GM12878 (cell line): ENCODE measurements around the gene PGAP6. TPM values are rescaled to one million over a fixed set of nuclear protein-coding genes. Genes with fewer than 3 reads are reported as not detected.
"Not testable (repeated sequence)": the region's sequence is repeated elsewhere in the genome, so short reads cannot be mapped to it uniquely, and the experiment has no call there.

Experiments
- ATAC-seq: fragments of 200-7000 bp; cut with Tn5 transposase; 3 replicates; pipeline ENCODE4 v1.9.1; 2020; ENCODE audit warnings: mild to moderate bottlenecking, moderate library complexity
- BruUV-seq: library from RNA; stranded (reverse); fragments of 400-500 nt; replicated peaks from 2 replicates; lab custom pipeline; 2021; lab: Mats Ljungman, UMichigan
- CTCF ChIA-PET: fragments of 300-600 bp; sonication (Branson Sonifier 250); formaldehyde crosslinking; extraction: SDS; loops from one replicate; lab custom pipeline; 2021; ENCODE audit warnings: inconsistent platforms; lab: Yijun Ruan, JAX
- POLR2A ChIA-PET: fragments of 350-600 bp; formaldehyde crosslinking; extraction: SDS; loops from one replicate; lab custom pipeline; 2021; ENCODE audit warnings: inconsistent platforms; lab: Charles Lee
- RAD21 ChIA-PET: fragments of 300-600 bp; sonication (Branson Sonifier 250); formaldehyde crosslinking; loops from one replicate; lab custom pipeline; 2023; ENCODE audit warnings: antibody characterized with exemption; ENCODE audit not compliant: unreplicated experiment; lab: Charles Lee
- SMC1A ChIA-PET: fragments of 300-600 bp; sonication (Branson Sonifier 250); formaldehyde crosslinking; loops from one replicate; lab custom pipeline; 2023; ENCODE audit not compliant: unreplicated experiment, uncharacterized antibody; lab: Charles Lee
- DNase-seq: peaks from one replicate; pipeline ENCODE4 v3.0.0-alpha.2; 2011; ENCODE audit warnings: low read depth, low spot score
- FAIRE-seq: peaks from 3 replicates; lab custom pipeline; 2011; peaks lifted over from hg19 to GRCh38; lab: Jason Lieb, UNC
- H2AFZ ChIP-seq: 2 replicates; pipeline ENCODE4 v1.6.0; 2011; ENCODE audit warnings: low read depth, low read length, control low read depth; ENCODE audit not compliant: control insufficient read depth
- H3K27ac ChIP-seq: 2 replicates; pipeline ENCODE4 v1.5.1; 2011; ENCODE audit warnings: control low read depth; ENCODE audit not compliant: control insufficient read depth, insufficient read depth
- H3K27me3 ChIP-seq, 2 experiments: replicated peaks in 1 of 2; 2 replicates each; pipeline versions ENCODE4 v1.6.0 to v1.6.1; 2011; ENCODE audit warnings: low read length in 1 of 2; ENCODE audit not compliant: control insufficient read depth in 2 of 2, insufficient read depth in 2 of 2
- H3K36me3 ChIP-seq, 2 experiments: 2 replicates each; pipeline ENCODE4 v1.5.1; 2011; ENCODE audit warnings: low read length in 1 of 2; ENCODE audit not compliant: control insufficient read depth in 2 of 2, insufficient read depth in 2 of 2
- H3K4me1 ChIP-seq: 2 replicates; pipeline ENCODE4 v1.6.1; 2011; ENCODE audit warnings: mild to moderate bottlenecking, low read length, moderate library complexity, mixed read lengths; ENCODE audit not compliant: control insufficient read depth, insufficient read depth
- H3K4me2 ChIP-seq: 2 replicates; pipeline ENCODE4 v1.6.0; 2011; ENCODE audit warnings: control low read depth; ENCODE audit not compliant: control insufficient read depth, insufficient read depth
- H3K4me3 ChIP-seq: fragments of 200-600 bp; sonication (generic); 2 replicates; pipeline ENCODE4 v1.5.1; 2016
- H3K79me2 ChIP-seq: 2 replicates; pipeline ENCODE4 v1.6.0; 2011; ENCODE audit warnings: low read length; ENCODE audit not compliant: control insufficient read depth, insufficient read depth
- H3K9ac ChIP-seq: 2 replicates; pipeline ENCODE4 v1.8.0; 2011; ENCODE audit warnings: low read length, control low read depth, mixed read lengths; ENCODE audit not compliant: control insufficient read depth, insufficient read depth
- H3K9me3 ChIP-seq: replicated peaks from 3 replicates; pipeline ENCODE4 v1.5.1; 2011; ENCODE audit warnings: mild to moderate bottlenecking, low read length; ENCODE audit not compliant: control insufficient read depth, insufficient read depth
- H4K20me1 ChIP-seq: 2 replicates; pipeline ENCODE4 v1.6.0; 2011; ENCODE audit not compliant: control insufficient read depth, insufficient read depth
- CBX5 ChIP-seq: sonication (generic); IDR thresholded peaks from 2 replicates; pipeline ENCODE4 v1.6.1; 2016; ENCODE audit warnings: low read depth, moderate library complexity, mild to moderate bottlenecking, inconsistent platforms
- ELK1 ChIP-seq: IDR thresholded peaks from 2 replicates; pipeline ENCODE4 v1.6.1; 2012; ENCODE audit warnings: low read depth, low read length, improper control_type of control experiment
- FOXM1 ChIP-seq: IDR thresholded peaks from 2 replicates; pipeline ENCODE4 v1.6.1; 2012; ENCODE audit warnings: low read depth, mild to moderate bottlenecking, inconsistent platforms, low read length, moderate library complexity
- IRF4 ChIP-seq: IDR thresholded peaks from 2 replicates; pipeline ENCODE4 v1.6.1; 2011; ENCODE audit warnings: low read depth, low read length
- KDM1A ChIP-seq: fragments of 200-600 bp; sonication (generic); IDR thresholded peaks from 2 replicates; pipeline ENCODE4 v1.6.1; 2016; ENCODE audit warnings: borderline replicate concordance
- POU2F2 ChIP-seq: IDR thresholded peaks from 3 replicates; pipeline ENCODE4 v1.6.1; 2011; ENCODE audit warnings: low read depth, mild to moderate bottlenecking, low read length, borderline replicate concordance
- SMARCA5 ChIP-seq: fragments of 450-650 bp; IDR thresholded peaks from 2 replicates; pipeline ENCODE4 v1.6.1; 2017; ENCODE audit warnings: mild to moderate bottlenecking
- SP1 ChIP-seq: IDR thresholded peaks from one replicate; pipeline ENCODE4 v1.6.1; 2011; ENCODE audit warnings: low read depth, low read length
- SREBF1 ChIP-seq: IDR thresholded peaks from 2 replicates; pipeline ENCODE4 v1.6.1; 2012; ENCODE audit warnings: mild to moderate bottlenecking, low read length
- SUZ12 ChIP-seq: fragments of 200-600 bp; sonication (generic); IDR thresholded peaks from one replicate; pipeline ENCODE4 v1.6.1; 2018; ENCODE audit warnings: antibody characterized with exemption, mild to moderate bottlenecking; ENCODE audit not compliant: unreplicated experiment
- TCF7 ChIP-seq: IDR thresholded peaks from 2 replicates; pipeline ENCODE4 v1.6.1; 2014; ENCODE audit warnings: antibody characterized with exemption, borderline replicate concordance
- YY1 ChIP-seq: IDR thresholded peaks from 2 replicates; pipeline ENCODE4 v1.6.1; 2011; ENCODE audit warnings: low read depth, mild to moderate bottlenecking, low read length
- WGBS: methylation state at CpG from one replicate; pipeline ENCODE4 v1.1.6; 2016; ENCODE audit warnings: low lambda C conversion rate; ENCODE audit not compliant: insufficient replicate concordance, insufficient coverage; ENCODE audit errors: missing lambda C conversion rate; 5-methylcytosine and 5-hydroxymethylcytosine counted together
- in situ Hi-C: fragments of 300-500 bp; cut with MboI; formaldehyde crosslinking; loops from 9 replicates; pipeline ENCODE4 v1.14.3; 2018; ENCODE audit warnings: mixed read lengths
- intact Hi-C: fragments of 100-400 bp; cut with micrococcal nuclease; formaldehyde crosslinking; loops from one replicate; pipeline ENCODE4 v1.14.2; 2022; ENCODE audit not compliant: unreplicated experiment
- polyA plus RNA-seq, 11 experiments: library from polyadenylated mRNA; depleted of rRNA in 4 of 11; unstranded in 6 of 11; stranded (reverse) in 5 of 11; fragments of >200 nt; fragmentation: Nextera tagmentation in 4 of 11; fragmentation: Illumina TruSeq in 1 of 11; extraction: Ambion mirVana in 4 of 11; extraction: Trizol in 1 of 11; gene quantifications; 1 replicate in 1 of 11; 2 replicates in 10 of 11; pipeline versions ENCODE4 v1.2.1 to v1.2.3, GENCODE V29; 2011 to 2016; ENCODE audit warnings: inconsistent platforms in 2 of 11, missing spikeins in 2 of 11, low read depth in 1 of 11
- total RNA-seq, 4 experiments: library from RNA; depleted of rRNA in 3 of 4; stranded (reverse); fragments of >200 nt in 3 of 4; fragmentation: Illumina TruSeq in 1 of 4; extraction: Trizol in 1 of 4; gene quantifications; 2 replicates each; pipeline versions ENCODE4 v1.2.1 to v1.2.3, GENCODE V29; 2013 to 2021
- TF ChIP-seq, protein P1 (sequence below): IDR thresholded peaks from 2 replicates; pipeline ENCODE4 v1.6.1; 2012; ENCODE audit warnings: low read depth, low read length, improper control_type of control experiment
- TF ChIP-seq, protein P2 (sequence below): fragments of 450-650 bp; IDR thresholded peaks from 2 replicates; pipeline ENCODE4 v1.6.1; 2017; ENCODE audit warnings: low read depth, mild to moderate bottlenecking, moderate library complexity

Gene PGAP6
- total and polyA plus RNA-seq, 10 of the 15 experiments (the other 5 are each of a cell fraction or from before 2014, with no cell fraction given): 0.76 to 48.8 (median 18.4) TPM

DNA sequence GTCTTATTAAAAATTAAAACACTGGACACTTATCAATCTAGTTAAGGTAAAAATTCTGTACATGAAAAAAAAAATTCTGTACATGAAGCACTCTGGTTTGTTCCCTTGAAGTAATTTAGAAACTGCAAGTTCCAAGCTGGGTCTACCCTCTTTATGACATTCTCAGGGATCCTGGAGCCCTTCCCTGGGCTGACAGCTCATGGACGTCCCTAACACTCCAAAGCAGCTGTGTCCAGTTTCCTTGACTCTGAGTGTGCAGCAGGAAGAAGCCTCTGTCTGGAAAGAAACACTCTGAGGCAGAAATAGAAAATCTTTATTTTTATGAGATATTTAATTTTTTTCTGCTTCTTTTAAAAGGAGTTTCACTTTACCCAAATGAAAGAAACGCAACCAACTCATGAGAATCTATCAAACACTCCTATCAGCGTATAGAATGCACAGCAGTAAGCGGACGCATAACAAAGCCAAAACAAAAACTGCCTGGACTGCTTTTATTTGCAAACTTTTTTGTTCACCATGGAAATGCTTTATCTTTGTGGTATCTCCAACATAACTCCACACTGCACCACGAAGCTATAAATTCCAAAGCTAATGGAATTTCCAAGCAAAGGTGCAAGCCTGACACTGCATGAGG lies 50.5 kb downstream of the PGAP6 start:
- H3K4me1 ChIP-seq, H3K4me3 ChIP-seq, H3K9me3 ChIP-seq, POLR2A ChIA-PET, H3K36me3 ChIP-seq, H3K4me2 ChIP-seq, H3K9ac ChIP-seq, RAD21 ChIA-PET, BruUV-seq, DNase-seq, intact Hi-C loops, ATAC-seq, in situ Hi-C loops, H2AFZ ChIP-seq, SMC1A ChIA-PET, H4K20me1 ChIP-seq, H3K27me3 ChIP-seq, H3K27ac ChIP-seq: not testable (repeated sequence)
- H3K79me2 ChIP-seq: peaks cover 27% of the 10 kb centered on the region
- CTCF ChIA-PET: interaction anchor here (1.0 kb wide), 2 partner anchors 19 to 225 kb away, joined by 3 to 4 read pairs; no protein-coding TSS in a partner anchor
- WGBS: 79% methylated on average over 6 of the region's 6 CpGs
- peak; percentile 27 for FAIRE-seq

DNA sequence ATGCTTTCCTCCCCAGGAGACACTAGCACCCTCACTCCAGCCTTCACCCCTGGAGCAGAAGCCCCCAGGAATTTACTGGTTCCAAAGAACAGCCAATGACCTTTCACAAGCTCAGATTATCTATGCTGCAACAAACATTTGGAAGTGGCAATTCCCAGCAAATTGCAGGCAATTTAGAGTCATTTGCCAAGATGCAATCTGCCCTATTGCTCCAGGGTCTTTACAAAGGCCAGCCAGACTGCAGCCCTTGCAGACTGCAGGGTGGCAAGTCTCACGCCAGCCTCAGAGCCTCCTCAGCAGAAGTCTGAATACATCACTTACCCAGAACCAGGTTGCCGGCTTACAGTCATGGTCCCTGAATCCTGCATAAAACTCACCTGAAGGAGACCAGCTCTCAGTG lies 51.0 kb downstream of the PGAP6 start:
- no TSS peak for BruUV-seq
- POLR2A ChIA-PET: no interaction called here
- Histone ChIP-seq H3K27ac (no peak overlapping the region), H3K36me3 (no peaks in the 10 kb centered on the region; a peak in 1 of 4 replicates)
- no peak for FAIRE-seq
- intact Hi-C loops (no loop called here), in situ Hi-C loops (no loop called here)
- TF ChIP-seq FOXM1 (no peak), TCF7 (no peak), SUZ12 (no peak), SP1 (no peak), KDM1A (no peak), POU2F2 (no peak), IRF4 (no peak), ELK1 (no peak), YY1 (no peak), SMARCA5 (no peak), SREBF1 (no peak), CBX5 (no peak)
- TF ChIP-seq, protein P1, sequence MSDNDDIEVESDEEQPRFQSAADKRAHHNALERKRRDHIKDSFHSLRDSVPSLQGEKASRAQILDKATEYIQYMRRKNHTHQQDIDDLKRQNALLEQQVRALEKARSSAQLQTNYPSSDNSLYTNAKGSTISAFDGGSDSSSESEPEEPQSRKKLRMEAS: no peak
- TF ChIP-seq, protein P2, sequence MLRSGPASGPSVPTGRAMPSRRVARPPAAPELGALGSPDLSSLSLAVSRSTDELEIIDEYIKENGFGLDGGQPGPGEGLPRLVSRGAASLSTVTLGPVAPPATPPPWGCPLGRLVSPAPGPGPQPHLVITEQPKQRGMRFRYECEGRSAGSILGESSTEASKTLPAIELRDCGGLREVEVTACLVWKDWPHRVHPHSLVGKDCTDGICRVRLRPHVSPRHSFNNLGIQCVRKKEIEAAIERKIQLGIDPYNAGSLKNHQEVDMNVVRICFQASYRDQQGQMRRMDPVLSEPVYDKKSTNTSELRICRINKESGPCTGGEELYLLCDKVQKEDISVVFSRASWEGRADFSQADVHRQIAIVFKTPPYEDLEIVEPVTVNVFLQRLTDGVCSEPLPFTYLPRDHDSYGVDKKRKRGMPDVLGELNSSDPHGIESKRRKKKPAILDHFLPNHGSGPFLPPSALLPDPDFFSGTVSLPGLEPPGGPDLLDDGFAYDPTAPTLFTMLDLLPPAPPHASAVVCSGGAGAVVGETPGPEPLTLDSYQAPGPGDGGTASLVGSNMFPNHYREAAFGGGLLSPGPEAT: no peak
- TF ChIP-seq, all 136 proteins: peak for 0
- Histone ChIP-seq H3K9ac (no peak overlapping the region), H3K4me2 (no peak overlapping the region), H3K27me3 (no peaks in the 10 kb centered on the region), H4K20me1 (no peaks in the 10 kb centered on the region), H3K4me3 (no peak overlapping the region), H3K4me1 (peaks cover 7% of the 10 kb centered on the region), H3K79me2 (peaks cover 25% of the 10 kb centered on the region), H3K9me3 (no peaks in the 10 kb centered on the region), H2AFZ (no peak overlapping the region)
- DNase-seq (no peak), ATAC-seq (no peak)
- CTCF ChIA-PET: interaction anchor here (1.0 kb wide), 2 partner anchors 20 to 224 kb away, joined by 3 to 4 read pairs; no protein-coding TSS in a partner anchor
- SMC1A ChIA-PET: no interaction called here
- RAD21 ChIA-PET: no interaction called here
- 75% methylated on average over 2 of the region's 2 CpGs for WGBS
